Activated gamma-delta T cell (primary cell): ENCODE measurements around the gene RYR1.
"Not testable (repeated sequence)": the region's sequence is repeated elsewhere in the genome, so short reads cannot be mapped to it uniquely, and the experiment has no call there.

Experiments used
- DNase-seq: peaks from one replicate; lab custom pipeline; 2025; lab: John Stamatoyannopoulos, UW

The RYR1 gene

GRCh38 chr19:38488776-38489481, 55.4 kb downstream of the RYR1 start:
- DNase-seq, result no peak

GRCh38 chr19:38490861-38491260, 57.4 kb downstream of the RYR1 start:
- DNase-seq, result no peak

DNA sequence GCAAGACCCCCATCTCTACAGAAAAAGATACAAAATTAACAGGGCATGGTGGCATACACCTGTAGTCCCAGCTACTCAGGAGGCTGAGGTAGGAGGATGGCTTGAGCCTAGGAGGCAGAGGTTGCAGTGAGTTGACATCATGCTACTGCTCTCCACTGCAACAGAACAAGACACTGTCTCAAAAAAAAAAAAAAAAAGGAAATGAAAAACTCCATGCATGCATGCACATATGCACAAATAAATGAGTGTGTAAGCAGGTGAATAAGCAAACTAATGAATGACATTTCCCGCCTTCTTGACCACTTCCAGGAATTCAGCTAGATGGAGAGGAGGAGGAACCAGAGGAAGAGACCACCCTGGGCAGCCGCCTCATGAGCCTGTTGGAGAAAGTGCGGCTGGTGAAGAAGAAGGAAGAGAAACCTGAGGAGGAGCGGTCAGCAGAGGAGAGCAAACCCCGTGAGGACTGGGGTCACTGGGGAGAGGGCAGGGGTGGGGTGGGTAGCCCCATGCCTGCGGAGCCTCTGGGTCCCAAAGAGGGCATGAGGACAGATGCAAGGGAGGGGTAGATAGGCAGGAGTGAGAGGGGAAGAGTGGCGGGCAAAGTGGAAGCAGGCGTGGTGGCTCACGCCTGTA, 58.8 kb downstream of the RYR1 start:
- DNase-seq, result no peak

DNA sequence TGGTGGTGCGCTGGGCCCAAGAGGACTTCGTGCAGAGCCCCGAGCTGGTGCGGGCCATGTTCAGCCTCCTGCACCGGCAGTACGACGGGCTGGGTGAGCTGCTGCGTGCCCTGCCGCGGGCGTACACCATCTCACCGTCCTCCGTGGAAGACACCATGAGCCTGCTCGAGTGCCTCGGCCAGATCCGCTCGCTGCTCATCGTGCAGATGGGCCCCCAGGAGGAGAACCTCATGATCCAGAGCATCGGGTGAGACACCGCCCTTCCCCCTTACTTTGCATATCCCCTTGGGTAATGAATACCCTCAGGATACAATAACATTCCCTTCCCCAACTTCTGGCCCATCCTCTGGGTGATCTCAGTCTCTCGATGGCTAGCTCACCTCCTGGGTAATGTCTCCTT, 60.9 kb downstream of the RYR1 start:
- DNase-seq, result no peak

- DNase-seq, result not testable (repeated sequence)
Measured at GRCh38 chr19:38495375-38495774, 61.9 kb downstream of the RYR1 start.

DNA sequence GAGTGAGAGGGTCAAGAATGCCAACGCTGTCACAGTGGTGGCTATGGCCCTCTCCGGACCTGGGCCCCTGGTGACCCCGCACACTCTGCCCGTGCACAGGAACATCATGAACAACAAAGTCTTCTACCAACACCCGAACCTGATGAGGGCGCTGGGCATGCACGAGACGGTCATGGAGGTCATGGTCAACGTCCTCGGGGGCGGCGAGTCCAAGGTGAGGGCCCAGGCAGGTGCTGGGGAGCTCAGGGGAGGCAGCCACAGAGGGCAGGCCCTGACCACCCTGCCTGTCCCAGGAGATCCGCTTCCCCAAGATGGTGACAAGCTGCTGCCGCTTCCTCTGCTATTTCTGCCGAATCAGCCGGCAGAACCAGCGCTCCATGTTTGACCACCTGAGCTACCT, 62.6 kb downstream of the RYR1 start:
- DNase-seq, result no peak

GRCh38 chr19:38496603-38497487, 63.4 kb downstream of the RYR1 start:
- no peak for DNase-seq

DNA sequence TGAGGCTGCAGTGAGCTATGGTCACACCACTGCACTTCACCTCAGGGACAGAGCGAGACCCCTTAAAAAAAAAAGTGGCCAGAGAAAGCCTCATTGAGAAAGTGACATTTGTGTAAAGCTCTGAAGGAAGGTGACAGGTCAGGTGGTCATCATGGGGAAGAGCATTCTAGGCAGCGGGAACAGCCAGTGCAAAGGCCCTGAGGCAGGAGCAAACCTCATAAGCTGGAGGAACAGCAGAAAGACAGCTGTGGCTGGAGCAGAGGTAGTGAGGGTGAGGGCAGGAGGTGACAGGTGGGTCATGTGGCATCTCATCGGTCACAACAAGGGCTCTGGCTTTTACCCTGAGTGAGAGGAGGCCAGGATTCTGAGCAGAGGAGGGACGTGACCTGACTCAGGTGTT, 64.4 kb downstream of the RYR1 start:
- no peak for DNase-seq

DNA sequence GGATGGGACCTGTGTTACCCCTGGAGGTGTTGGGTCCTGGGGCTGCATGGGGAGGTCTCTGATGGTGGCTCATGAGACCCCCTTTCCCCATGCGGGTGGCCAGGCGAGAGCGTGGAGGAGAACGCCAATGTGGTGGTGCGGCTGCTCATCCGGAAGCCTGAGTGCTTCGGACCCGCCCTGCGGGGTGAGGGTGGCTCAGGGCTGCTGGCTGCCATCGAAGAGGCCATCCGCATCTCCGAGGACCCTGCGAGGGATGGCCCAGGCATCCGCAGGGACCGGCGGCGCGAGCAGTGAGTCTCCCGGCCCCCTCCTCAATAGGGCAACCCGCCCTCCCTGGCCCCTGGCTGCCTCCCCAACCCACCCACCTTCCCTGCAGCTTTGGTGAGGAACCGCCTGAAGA, 66.0 kb downstream of the RYR1 start:
- DNase-seq, result no peak

- DNase-seq, result no peak
Measured at GRCh38 chr19:38500450-38500849, 67.0 kb downstream of the RYR1 start.

DNA sequence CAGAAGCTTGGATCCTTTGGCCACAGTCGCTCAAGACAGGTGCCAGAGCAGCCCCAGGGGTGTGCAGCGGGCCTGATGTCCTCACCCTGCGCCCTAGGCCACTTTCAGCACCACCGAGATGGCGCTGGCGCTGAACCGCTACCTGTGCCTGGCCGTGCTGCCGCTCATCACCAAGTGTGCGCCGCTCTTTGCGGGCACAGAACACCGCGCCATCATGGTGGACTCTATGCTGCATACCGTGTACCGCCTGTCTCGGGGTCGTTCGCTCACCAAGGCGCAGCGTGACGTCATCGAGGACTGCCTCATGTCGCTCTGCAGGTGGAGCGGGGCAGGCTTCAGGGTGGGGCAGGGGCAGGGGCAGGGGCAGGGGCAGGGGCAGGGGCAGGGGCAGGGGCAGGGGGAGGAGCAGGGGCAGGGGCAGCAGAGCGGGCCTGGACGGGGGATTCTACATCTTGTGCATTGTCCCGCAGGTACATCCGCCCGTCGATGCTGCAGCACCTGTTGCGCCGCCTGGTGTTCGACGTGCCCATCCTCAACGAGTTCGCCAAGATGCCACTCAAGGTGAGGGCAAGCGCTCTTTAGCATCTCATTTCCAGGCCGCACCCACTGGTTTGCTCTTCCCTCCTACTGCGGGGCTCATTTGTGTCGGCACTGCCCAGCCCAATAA, 69.1 kb downstream of the RYR1 start:
- DNase-seq, result no peak

GRCh38 chr19:38503077-38503410, 69.6 kb downstream of the RYR1 start:
- no peak for DNase-seq

DNA sequence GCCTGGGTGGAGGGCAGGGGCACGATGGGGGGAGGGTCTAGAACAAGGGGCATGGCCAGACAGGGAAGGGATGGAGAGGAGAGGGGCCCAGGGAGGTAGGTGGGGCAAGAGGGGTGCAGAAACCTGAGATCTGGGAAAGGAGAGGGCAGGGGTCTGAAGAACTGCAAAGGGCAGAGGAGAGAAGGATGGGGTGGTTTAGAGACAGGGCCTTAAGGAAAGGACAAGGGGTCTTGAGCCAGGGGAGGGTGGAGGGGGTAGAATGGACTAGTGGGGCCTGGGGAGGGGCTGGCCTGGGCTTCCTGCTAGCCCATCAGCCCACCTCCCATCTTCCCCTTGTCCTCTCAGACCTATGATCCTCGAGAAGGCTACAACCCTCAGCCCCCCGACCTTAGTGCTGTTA, 72.5 kb downstream of the RYR1 start:
- no peak for DNase-seq

DNA sequence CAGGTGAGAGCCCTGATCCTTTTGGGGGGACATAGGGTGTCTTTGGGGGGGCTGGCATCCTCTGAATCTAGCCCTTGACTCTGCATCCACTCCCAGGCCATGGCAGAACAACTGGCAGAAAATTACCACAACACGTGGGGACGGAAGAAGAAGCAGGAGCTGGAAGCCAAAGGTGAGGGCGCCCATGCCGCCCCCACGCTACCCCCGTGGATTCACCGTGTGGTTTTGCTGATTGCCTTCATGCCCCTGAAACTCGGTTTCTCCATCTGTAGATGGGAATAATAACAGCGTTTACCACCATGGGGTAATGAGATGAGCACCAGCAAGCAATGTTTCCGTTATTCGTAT, 72.9 kb downstream of the RYR1 start:
- no peak for DNase-seq

DNA sequence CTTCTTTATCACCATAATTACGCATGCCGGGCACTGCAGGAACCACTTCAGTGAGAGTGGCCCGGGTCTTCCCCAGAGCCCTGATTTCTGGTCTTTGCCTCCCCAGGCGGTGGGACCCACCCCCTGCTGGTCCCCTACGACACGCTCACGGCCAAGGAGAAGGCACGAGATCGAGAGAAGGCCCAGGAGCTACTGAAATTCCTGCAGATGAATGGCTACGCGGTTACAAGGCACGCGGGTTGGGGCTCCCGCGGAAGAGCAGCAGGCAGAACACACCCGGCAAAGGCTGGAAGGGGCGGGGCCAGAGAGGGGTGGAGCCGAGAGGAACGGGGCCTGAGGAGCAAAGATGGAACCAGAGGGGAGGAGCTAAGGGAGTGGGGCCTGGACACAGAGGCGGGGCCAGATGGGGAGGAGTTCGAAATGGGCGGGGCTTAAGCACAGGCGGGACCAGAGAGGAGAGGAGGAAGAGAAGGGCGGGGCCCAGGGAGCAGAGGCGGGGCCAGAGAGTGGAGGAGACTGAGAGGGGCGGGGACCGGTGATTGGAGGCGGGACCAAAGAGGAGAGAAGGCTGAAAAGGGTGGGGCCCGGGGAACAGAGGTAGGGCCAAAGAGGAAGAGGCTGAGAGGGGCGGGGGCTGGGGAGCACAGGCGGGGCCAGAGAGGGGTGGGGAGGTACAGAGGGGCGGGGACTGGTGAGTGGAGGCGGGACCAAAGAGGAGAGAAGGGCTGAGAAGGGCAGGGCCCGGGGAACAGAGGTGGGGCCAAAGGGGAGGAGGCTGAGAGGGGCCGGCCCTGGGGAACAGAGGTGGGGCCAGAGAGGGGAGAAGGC, 73.4 kb downstream of the RYR1 start:
- DNase-seq, result peak; percentile 63

DNA sequence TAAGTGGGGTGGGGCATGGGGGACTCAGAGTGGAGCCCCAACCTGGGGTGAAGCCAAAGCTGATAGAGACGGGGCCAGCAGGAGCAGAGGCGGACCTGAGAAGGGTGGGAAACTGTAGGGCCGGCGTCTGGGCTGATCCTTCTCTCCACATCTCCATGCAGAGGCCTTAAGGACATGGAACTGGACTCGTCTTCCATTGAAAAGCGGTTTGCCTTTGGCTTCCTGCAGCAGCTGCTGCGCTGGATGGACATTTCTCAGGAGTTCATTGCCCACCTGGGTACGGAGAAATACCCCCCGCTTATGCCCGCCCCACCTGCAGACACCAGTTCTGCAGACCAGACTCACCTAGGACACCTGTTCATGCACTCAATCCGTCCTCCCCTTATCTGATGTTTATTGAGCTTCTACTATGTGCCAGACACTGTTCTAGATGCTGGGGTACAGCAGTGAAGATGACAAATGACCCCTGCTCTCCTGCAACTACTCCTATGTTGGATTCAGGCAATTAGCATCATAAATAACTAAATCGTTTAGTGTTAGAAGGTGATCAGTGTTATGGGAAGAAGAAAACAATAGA, 74.1 kb downstream of the RYR1 start:
- no peak for DNase-seq

DNA sequence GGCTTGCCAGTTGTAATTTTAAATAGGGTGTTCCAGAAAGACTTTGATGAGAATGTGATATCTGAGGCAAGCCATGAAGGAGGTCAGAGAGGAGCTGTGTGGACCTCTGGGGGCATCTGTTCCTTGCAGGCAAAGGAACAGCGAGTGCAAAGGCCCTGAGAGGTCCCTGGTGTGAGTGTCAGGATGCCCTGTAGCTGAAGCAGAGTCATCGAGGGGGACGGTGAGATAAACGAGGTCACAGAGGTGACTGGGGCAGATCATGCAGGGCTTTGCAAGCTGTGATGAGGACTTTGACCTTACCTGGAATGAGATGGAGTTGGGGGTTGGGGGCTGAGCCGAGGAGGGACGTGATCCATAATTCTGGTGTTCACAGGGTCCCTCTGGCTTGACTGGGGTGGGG, 75.0 kb downstream of the RYR1 start:
- no peak for DNase-seq

DNA sequence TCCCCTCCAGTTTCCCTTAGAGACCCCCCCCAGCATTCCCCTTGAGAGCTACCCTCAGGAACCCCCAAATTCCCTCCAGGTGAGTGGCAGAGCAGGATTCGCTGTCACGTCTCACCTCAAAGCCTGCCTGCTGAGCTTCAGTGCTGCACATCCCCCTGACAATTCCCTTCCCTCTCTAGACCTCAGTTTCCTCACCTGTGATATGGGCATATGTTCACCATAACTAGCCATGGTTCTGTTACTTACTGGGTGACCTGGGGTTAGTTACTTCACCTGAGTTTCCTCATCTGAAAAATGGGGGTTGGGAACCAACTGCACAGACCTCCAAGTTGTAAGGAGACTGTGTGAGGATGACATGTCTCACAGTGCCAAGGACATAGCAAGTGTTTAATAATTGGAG, 75.5 kb downstream of the RYR1 start:
- no peak for DNase-seq

GRCh38 chr19:38511074-38511708, 77.7 kb downstream of the RYR1 start:
- DNase-seq, result no peak

DNA sequence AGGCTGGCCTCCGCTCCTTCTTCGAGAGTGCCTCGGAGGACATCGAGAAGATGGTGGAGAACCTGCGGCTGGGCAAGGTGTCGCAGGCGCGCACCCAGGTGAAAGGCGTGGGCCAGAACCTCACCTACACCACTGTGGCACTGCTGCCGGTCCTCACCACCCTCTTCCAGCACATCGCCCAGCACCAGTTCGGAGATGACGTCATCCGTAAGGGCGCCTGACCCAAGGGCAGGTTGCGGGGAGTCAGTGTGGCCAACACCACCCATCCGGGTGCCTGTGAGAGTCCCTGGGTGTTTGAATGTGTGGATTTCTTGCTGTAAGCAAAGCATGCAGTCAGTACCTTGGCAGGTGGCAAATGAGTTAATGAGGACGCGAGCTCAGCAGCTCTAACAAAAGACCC, 78.8 kb downstream of the RYR1 start:
- no peak for DNase-seq

GRCh38 chr19:38513156-38513555, 79.7 kb downstream of the RYR1 start:
- not testable (repeated sequence) for DNase-seq
